HT1080 (cell line): Measurements from ENCODE around the gene ATP5MC3. TPM values are rescaled to one million over a fixed set of nuclear protein-coding genes. Genes with fewer than 3 reads are reported as not detected.

Source experiments
- DNase-seq: peaks from one replicate; pipeline ENCODE4 v3.0.0-alpha.2; 2015; ENCODE audit warnings: low read depth
- total RNA-seq: library from RNA; depleted of rRNA; stranded (reverse); fragments of >200 nt; shearing (Covaris generic); gene quantifications from 2 replicates; pipeline ENCODE4 v1.2.3, GENCODE V29; 2014

Gene ATP5MC3
- total RNA-seq, 1 experiment from 2014 or later: 273 TPM

GRCh38 chr2:175168564-175168945 is 13.0 kb downstream of the ATP5MC3 start:
- DNase-seq: no peak

- DNase-seq: peak; percentile 99
Observed at GRCh38 chr2:175167792-175168563, 13.5 kb downstream of the ATP5MC3 start, which contains the start of gene ATF2. TSS of gene ATF2 (minus strand) at chr2:175168203. CDS start at chr2:175136443, 31,760 bp downstream.

GRCh38 chr2:175167076-175167791 is 14.3 kb downstream of the ATP5MC3 start:
- peak; percentile 48 for DNase-seq

- no peak for DNase-seq
Observed at GRCh38 chr2:175166216-175166824, 15.2 kb downstream of the ATP5MC3 start.

GRCh38 chr2:175164235-175164634 is 17.3 kb downstream of the ATP5MC3 start:
- DNase-seq: no peak

- no peak for DNase-seq
Observed at GRCh38 chr2:175158894-175159293, 22.6 kb downstream of the ATP5MC3 start.

GRCh38 chr2:175156534-175156933 is 25.0 kb downstream of the ATP5MC3 start:
- DNase-seq: no peak

GRCh38 chr2:175154661-175155082 is 26.8 kb downstream of the ATP5MC3 start:
- peak; percentile 81 for DNase-seq

GRCh38 chr2:175152242-175152641 is 29.3 kb downstream of the ATP5MC3 start:
- DNase-seq: no peak

- DNase-seq: no peak
Observed at GRCh38 chr2:175151791-175152190, 29.7 kb downstream of the ATP5MC3 start.

GRCh38 chr2:175147186-175147585 is 34.3 kb downstream of the ATP5MC3 start:
- DNase-seq: no peak

- DNase-seq: no peak
Observed at GRCh38 chr2:175143678-175144077, 37.8 kb downstream of the ATP5MC3 start.

- DNase-seq: no peak
Observed at GRCh38 chr2:175143191-175143590, 38.3 kb downstream of the ATP5MC3 start.

- no peak for DNase-seq
Observed at GRCh38 chr2:175140332-175140731, 41.2 kb downstream of the ATP5MC3 start.

GRCh38 chr2:175137793-175138192 is 43.7 kb downstream of the ATP5MC3 start:
- DNase-seq: no peak

GRCh38 chr2:175136334-175137215 is 44.9 kb downstream of the ATP5MC3 start:
- DNase-seq: no peak

GRCh38 chr2:175135862-175136261 is 45.6 kb downstream of the ATP5MC3 start:
- DNase-seq: no peak

GRCh38 chr2:175135177-175135576 is 46.3 kb downstream of the ATP5MC3 start:
- no peak for DNase-seq

GRCh38 chr2:175131252-175131651 is 50.3 kb downstream of the ATP5MC3 start:
- DNase-seq: no peak

GRCh38 chr2:175126661-175127060 is 54.8 kb downstream of the ATP5MC3 start:
- no peak for DNase-seq
